GM10266 (cell line): ENCODE results near the gene TREH.
A peak's percentile ranks its signal among the peaks of the same experiment; 100 is the strongest.

Experiments
- DNase-seq: peaks from one replicate; pipeline ENCODE4 v3.0.0; 2012; ENCODE audit errors: extremely low spot score
- CTCF ChIP-seq: IDR thresholded peaks from 2 replicates; pipeline ENCODE4 v1.5.1; 2012; ENCODE audit warnings: mild to moderate bottlenecking, low read depth; ENCODE audit not compliant: control insufficient read depth, insufficient read depth; ENCODE audit errors: missing control alignments

Gene TREH

DNA sequence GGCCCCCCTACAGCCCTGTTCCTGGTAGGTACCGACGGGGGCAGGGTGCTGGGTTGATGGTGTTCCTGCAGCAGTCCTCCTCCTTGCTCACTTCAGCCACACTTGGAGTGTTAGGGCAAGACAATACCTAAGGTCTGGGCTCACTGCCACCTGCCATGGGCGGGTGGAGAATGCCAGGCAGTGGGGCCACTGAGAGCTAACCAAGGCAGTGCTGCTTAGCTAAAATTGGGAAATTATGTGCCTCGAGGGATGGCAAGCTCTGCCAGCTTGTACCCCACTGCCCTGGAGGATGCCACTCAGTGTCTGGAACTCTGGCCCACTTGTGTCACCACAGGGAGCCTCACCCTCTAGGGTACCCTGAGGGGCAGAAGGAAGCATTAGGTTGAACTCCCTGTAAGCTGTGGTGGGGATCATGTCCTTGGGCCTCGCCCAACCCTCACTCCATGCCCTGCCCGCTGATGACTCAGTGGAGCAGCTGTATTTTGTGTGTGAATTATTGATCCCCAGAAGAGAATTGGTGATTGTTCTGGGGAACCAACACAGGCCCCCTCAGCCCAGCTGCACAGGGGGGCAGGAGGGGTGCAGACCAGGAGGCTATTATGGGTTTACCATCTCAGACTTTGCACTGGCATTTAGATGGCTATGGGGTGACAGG is 54.3 kb downstream of the TREH start:
- no peak for DNase-seq
- no peak for TF ChIP-seq CTCF

- DNase-seq = no peak
- no peak for TF ChIP-seq CTCF
These were observed 56.2 kb downstream of the TREH start for GRCh38 chr11:118623269-118623655.

- no peak for DNase-seq
- no peak for TF ChIP-seq CTCF
These were observed 56.8 kb downstream of the TREH start for GRCh38 chr11:118622376-118623268.

DNA sequence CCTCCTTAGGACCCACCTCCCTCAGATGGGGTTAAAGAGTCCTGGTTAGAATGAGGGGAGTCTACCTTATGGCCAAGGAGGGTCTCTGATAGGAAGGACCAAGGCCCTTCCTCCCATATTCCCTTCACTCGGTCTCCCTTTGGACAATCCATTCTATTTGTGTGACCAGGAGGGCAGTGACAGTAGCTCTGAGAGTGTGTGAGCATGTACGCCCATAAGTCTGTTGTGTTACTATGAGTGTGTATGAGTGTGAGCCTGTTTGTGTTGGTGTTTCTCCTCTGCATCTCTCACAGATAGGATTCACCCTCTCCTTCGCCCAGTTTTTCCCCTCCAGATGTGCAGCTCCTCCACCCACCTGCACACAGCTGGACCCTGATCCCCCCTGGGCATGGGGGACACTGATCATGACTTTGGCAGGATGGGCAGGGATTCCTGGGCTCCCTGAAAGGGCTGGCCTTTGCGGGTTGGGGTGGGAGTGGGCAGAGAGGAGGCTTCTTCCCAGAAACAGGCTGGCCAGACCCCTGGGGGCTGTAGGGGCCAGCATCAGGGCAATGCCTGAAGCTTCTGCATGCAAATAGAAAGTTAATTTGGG is 57.6 kb downstream of the TREH start:
- no peak for TF ChIP-seq CTCF
- no peak for DNase-seq

GRCh38 chr11:118621071-118621783 is 58.2 kb downstream of the TREH start:
- DNase-seq = peak; percentile 59
- no peak for TF ChIP-seq CTCF

DNA sequence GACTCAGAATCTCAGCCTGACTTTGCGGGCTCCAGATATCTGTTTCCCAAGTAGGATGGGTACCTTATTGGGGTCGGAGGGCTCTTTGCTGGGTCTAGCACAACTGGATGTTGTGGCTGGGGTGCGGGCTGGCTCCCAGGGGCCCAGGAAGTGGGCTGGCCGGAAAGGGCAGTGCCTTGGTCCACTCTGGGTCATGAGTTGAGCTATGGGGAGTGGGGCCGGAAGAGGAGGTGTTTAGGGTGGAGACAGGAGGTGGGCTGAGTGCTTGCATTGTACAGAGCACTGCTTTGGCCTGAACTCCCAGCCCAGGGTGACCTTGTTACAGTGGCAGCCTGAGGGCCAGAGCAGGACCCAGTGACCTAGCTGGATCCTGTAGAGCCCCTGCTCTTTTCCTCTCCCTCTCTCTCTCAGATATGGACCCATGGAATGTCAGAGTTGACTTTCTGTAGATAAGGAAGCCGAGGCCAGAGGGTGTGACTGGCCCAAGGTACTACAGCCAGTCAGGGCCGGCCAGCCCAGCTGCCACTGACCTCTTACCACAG is 58.9 kb downstream of the TREH start:
- no peak for TF ChIP-seq CTCF
- no peak for DNase-seq
